HG03442 (cell line): ENCODE results near the gene PRKCZ.

Source experiments
- ATAC-seq: cut with Tn5 transposase; IDR thresholded peaks from one replicate; pipeline ENCODE4 v1.9.1; 2021; ENCODE audit warnings: mild to moderate bottlenecking, moderate library complexity; ENCODE audit not compliant: unreplicated experiment

Gene PRKCZ

GRCh38 chr1:2172551-2173146 is 122.4 kb downstream of the PRKCZ start:
- no peak for ATAC-seq

DNA sequence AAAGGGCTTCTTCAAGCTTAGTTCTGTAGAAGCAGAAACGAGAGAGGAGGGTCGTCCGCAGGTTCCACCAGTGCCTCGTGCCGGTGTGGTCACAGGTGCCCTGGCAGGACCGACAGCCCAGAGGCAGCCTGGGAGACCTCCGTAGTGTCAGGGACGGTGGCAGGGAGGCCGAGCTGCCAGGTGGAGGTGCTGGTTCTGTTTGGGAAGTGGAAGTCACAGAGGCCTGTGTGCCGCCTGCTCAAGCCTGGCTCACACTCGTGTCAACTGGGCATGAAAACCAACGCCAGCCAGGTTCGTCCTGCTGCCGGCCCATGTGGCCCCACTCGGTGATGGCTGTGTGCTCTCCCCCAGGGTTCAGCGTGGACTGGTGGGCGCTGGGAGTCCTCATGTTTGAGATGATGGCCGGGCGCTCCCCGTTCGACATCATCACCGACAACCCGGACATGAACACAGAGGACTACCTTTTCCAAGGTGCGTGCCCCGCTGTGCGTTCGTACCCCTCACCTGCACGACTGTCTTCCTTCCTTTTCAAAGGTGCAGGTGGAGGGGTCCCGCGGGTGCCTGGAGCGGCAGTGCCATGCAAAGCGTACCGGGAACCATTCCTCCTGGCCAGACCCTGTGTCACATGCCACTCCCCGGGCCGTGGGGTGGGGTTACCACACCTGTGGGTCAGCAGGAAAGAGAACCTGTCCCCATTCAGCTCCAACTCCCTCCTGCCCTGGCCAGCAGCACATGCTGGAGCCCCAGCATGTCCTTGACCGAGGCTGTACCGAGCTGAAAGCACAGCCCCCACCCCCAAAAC is 123.5 kb downstream of the PRKCZ start:
- ATAC-seq = no peak

DNA sequence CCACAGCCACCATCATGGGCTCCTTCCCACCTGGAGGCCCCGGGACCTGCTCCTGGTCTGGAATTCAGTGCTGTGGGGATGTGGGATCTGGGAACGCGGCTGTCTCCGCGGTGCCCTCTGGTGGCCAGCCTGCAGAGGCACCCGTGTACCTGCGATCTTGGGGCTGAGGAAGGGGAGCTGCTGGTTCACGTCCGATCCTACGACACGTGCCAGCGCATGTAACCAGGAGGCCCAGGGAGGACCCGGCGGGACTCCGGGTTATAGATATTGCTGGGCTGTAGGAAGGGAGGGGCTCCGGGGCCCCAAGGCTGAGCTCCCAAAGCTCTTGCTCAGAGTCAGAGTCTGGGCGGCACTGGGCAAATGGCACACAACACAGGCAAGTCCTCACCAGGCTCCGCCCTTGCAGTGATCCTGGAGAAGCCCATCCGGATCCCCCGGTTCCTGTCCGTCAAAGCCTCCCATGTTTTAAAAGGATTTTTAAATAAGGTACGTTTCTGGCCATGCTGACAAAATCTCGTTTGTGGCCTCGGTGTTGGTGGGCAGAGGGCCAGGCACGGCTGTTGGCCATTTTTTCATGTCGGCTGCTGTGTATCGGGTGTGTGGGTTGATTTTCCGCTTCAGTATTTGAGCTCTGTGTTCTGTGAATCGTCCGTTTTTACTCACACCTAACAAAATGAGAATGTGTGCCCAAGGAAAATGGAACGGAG is 124.3 kb downstream of the PRKCZ start:
- ATAC-seq = no peak

DNA sequence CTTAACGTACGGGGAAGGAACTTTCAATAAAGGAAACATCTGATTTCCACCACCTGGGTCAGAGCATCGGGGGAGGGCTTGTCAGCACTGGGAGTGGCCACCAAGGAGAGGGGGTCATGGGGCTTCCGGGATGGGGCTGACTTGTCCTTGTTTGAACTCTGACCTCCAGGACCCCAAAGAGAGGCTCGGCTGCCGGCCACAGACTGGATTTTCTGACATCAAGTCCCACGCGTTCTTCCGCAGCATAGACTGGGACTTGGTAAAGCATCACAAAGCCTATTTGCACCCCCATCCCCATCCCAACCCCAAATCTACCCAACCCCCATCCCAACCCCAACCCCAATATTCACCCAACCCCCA is 124.8 kb downstream of the PRKCZ start:
- ATAC-seq = no peak

- ATAC-seq = no peak
Measured at GRCh38 chr1:2175681-2176454, 125.7 kb downstream of the PRKCZ start.

DNA sequence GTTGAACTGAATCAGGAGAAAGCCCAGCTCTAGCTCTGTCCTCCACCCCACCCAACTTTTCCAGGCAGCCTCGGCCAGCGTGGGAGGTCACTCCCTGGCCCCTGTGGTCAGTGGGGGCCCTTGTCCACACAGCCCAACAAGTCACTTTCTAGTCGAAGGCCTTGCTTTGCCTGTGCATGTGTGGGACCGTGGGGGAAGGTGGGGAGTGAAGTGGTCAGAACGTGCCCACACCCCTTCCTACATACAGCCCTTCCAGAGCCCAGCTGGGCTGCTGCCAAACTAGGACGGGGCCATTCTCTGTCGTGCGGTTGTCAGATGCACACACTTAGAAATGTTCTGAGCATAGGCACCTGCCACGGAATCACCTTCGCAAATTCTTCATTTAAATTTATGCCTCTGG is 126.4 kb downstream of the PRKCZ start:
- ATAC-seq = no peak

GRCh38 chr1:2177541-2177940 is 127.3 kb downstream of the PRKCZ start:
- ATAC-seq = no peak

GRCh38 chr1:2177946-2178538 is 127.8 kb downstream of the PRKCZ start:
- ATAC-seq = no peak

DNA sequence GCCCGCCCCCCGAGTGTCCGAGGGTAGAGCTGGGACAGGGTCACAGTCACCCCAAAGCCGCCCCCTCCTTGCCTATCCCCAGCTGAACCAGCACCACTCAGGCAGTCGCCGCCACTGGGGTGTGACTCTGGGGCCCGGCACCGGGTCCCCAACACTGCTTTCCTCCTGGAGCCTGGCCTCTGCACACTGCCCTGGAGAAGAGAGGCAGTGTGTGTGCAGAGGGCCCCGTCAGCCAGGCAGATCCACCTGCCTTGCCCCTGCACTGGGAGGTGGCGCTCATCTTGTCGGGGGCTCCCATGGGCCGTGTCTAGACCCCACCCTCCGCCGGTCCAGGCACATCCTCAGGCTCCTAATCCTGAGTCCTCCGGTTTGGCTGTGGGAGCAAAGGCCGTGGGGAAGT is 128.7 kb downstream of the PRKCZ start:
- ATAC-seq = no peak

GRCh38 chr1:2179283-2180013 is 129.2 kb downstream of the PRKCZ start:
- ATAC-seq = no peak

GRCh38 chr1:2180297-2181245 is 130.4 kb downstream of the PRKCZ start:
- no peak for ATAC-seq

GRCh38 chr1:2181271-2181670 is 131.1 kb downstream of the PRKCZ start:
- ATAC-seq = no peak

GRCh38 chr1:2181752-2182151 is 131.5 kb downstream of the PRKCZ start:
- no peak for ATAC-seq

- no peak for ATAC-seq
Measured at GRCh38 chr1:2182376-2182775, 132.2 kb downstream of the PRKCZ start.

DNA sequence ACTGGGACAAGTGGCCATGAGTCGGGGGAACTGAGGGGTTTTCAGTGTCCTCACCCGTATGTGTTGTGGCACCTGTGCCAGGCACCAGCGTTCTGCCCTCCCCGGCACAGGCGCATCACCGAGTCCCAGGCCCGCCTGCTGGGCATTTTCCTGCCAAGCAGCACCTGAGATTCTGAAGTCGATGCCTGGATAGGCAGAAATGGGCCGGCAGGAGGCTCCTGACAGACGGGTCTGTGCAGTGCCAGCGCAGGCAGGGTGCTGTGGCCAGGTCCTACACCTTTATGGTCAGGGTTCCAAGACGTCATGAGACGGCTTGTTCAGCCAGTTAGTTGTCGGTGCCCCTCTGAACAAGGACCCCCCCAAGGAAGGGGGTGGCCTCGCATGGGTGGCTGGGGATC is 133.7 kb downstream of the PRKCZ start:
- no peak for ATAC-seq

- ATAC-seq = no peak
Measured at GRCh38 chr1:2184531-2184930, 134.3 kb downstream of the PRKCZ start.

- ATAC-seq = no peak
Measured at GRCh38 chr1:2184934-2185333, 134.7 kb downstream of the PRKCZ start.

- no peak for ATAC-seq
Measured at GRCh38 chr1:2185880-2186855, 136.0 kb downstream of the PRKCZ start.
